AG08396 (cell line): Measurements from ENCODE around the gene SNAPC4.
"Not testable (repeated sequence)": the region's sequence is repeated elsewhere in the genome, so short reads cannot be mapped to it uniquely, and the experiment has no call there.

ENCODE experiments used
- DNase-seq: peaks from one replicate; pipeline ENCODE4 v3.0.0; 2012; ENCODE audit warnings: low spot score, mixed read lengths

SNAPC4 gene

GRCh38 chr9:136432591-136432990, 32.6 kb upstream of the SNAPC4 start:
- no peak for DNase-seq

DNA sequence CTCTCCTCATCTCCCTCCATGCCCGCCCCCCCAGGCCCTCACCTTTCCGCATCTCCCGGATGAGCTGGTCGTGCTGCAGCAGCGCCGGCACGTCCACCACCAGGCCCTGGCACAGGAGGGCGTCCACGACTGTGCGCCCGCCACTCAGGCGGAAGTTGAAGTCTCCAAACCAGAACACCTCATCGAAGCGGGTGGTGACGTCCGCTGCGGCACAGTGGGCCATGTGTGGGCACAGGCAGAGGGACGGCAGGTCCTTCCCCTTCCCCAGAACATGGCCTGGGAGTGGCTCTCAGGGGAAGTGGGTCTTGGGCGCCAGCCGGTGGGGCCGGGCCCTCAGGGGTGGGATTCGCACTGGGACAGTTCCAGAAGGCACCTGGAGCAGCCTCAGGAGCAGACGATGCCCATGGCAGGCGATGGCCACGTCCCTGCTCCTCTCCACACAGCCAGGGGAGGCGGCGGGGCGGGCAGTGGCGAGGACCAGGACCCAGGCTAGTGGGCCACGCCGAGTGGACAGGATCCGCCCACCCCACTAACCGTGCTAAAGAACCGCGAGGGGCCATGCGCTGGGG, 31.9 kb upstream of the SNAPC4 start:
- DNase-seq = no peak

- no peak for DNase-seq
These were observed 30.7 kb upstream of the SNAPC4 start for GRCh38 chr9:136430588-136431234.

GRCh38 chr9:136429683-136430491, 29.9 kb upstream of the SNAPC4 start:
- no peak for DNase-seq

- no peak for DNase-seq
These were observed 29.2 kb upstream of the SNAPC4 start for GRCh38 chr9:136429075-136429628.

- DNase-seq = no peak
These were observed 26.8 kb upstream of the SNAPC4 start for GRCh38 chr9:136426787-136427186.

DNA sequence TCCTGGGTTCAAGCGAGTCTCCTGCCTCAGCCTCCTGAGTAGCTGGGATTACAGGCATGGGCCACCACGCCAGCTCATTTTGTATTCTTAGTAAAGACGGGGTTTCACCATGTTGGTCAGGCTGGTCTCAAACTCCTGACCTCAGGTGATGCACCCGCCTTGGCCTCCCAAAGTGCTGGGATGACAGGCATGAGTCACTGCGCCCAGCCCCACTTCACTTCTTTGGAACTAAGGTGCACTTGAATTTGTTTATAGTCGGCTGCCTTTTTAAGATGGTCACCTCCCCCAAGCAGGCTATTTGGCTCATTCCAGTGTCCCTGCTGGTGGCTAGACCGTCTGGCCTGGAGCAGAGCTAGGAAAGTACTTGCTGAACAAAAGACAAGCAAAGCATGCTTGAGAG, 25.4 kb upstream of the SNAPC4 start:
- not testable (repeated sequence) for DNase-seq

DNA sequence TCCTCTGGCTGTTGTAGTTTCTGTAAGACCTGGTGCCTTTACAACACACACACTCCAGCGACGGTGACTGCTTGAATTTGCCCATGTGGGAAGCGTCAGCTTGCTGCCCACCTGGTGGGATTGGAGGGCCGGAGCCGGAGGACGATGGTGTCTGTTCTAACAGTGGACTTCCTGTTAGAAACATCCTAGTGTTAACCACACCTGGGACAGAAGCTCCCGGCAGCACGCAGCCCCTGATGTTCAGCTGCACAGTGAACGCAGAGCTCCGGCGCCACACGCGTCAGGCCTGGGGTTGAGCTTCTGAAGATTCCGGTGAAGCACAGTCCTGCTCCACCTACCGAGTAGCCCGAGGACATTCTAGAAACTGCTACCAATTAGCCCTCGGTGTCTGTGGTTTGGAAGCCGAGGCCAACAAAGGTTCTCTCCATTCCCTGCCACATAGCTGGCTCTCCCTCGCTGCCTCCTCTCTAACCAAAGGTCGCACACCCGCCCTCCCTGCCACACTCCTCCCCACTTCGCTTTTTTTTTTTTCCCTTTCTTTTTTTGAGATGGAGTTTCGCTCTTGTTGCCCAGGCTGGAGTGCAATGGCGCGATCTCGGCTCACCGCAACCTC, 24.9 kb upstream of the SNAPC4 start:
- no peak for DNase-seq

DNA sequence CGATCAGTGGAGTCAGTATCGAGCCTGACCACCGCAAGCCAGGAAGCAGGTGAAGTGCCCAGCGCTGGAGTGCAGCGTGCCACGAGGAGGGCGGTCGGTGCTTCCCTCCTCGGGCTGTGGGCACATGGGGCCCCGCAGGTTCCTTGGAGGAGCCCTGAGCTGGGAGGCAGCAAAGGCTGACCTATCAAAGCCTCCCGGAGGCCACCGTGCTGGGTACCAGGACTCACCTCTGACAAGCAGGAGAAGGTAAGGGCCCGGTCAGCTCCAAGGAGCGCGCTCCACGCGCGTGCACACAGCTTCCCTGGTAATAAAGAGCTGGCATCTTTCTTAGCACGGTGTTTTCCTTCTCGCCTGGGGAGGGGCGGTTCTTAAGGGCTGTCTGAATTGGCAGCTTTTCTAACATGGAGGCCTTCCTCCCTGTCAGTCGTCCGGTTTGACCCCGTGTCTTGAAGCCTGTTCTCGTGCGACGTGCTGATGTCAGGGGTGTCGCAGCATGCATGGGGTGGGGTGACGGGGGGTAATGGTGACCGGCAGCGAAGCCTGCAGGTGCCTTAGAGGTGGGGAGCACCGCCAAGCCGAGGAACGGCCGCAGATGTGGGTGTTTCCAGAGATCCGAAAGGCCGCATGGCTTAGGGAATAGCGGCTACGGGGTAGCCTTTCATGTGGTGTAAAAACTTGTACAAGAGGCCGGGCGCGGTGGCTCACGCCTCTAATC, 23.6 kb upstream of the SNAPC4 start:
- no peak for DNase-seq

- no peak for DNase-seq
These were observed 22.9 kb upstream of the SNAPC4 start for GRCh38 chr9:136422876-136423275.

DNA sequence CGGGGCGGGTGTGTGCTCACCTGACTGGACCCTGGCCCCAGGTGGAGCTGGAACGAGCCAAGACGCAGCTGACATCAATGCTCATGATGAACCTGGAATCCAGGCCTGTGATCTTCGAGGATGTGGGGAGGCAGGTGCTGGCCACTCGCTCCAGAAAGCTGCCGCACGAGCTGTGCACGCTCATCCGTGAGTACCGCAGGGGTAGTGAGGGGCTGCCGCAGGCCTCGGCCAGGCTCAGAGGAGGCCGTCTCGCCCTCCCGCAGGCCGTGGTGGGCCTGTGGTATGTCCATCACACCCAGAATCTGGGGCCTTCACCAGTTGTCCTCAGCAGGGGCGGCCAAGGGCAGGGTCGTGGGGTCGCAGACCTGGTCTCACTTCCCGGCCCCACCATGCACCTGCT, 21.8 kb upstream of the SNAPC4 start:
- DNase-seq = no peak

DNA sequence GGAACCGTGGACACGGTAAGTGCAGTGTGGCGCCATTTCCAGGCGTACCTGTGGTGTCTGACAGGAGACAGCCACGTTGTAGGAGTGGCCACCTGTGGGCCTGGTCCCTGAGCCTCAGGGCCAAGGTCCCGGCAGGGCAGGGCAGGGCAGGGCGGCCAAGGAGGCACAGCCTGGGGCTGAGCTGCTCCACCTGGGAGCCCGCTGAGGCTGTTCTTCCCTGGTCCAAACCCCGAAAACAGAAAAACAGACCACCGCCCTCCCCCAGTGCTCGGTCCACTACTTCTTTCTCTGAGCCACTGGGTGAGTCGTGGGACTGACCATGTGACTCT, 19.1 kb upstream of the SNAPC4 start:
- DNase-seq = no peak

- DNase-seq = no peak
These were observed 18.5 kb upstream of the SNAPC4 start for GRCh38 chr9:136418182-136419091.

DNA sequence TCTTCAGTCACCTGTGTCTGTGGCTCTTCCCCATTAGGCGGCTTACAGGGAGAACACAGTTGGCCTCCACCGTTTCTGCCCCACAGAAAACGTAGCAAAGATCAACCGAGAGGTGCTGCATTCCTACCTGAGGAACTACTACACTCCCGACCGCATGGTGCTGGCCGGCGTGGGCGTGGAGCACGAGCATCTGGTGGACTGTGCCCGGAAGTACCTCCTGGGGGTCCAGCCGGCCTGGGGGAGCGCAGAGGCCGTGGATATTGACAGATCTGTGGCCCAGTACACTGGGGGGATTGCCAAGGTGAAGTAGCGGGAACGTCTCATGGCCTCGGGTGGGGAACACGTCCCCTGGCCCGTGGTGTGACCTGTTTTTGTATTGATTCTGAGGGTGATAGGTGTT, 16.9 kb upstream of the SNAPC4 start:
- no peak for DNase-seq

DNA sequence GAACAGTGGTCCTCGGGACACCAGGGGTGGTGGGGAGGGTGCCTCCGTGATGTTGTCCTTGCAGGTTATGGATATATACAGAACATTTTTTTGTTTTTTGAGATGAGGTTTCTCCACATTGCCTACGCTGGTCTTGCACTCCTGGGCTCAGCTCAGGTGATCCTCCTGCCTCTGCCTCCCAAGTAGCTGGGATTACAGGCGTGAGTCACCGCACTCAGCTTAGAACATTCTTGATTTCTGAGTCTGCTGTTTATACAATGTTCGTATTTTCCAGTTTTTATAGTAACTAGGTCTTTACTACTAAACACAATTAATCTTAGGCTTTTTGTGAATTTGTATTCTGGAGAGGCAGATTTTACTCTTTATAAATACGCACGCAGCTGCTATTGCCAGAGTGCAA, 16.5 kb upstream of the SNAPC4 start:
- no peak for DNase-seq

- DNase-seq = no peak
These were observed 13.0 kb upstream of the SNAPC4 start for GRCh38 chr9:136412962-136413361.

DNA sequence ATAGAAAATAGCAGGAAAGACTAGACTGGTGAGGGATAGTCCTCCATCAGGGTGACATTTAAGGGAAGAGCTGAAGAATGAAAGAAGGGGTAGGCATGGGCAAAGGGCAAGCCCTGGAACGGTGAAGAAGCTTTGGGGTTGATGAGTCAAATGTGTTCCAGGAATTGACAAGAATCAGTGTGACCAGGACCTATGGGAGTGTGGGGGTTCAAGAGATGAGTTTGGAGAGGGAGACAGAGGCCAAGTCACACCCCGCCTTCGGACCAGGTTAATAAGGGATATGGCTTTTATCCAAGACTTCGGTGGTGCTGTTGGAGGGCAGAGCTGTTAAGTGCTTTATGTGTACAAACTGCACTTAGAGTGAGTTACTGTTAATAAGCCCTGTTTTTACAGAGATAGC, 11.4 kb upstream of the SNAPC4 start:
- DNase-seq = no peak

GRCh38 chr9:136410500-136411287, 10.7 kb upstream of the SNAPC4 start, which contains the start of the genes ENTR1 and PMPCA:
ENTR1 (minus strand) TSS chr9:136410614; CDS start chr9:136410397, 217 bp downstream.
PMPCA (plus strand) TSS chr9:136410658; CDS start chr9:136410669, 11 bp downstream.
- peak; percentile 99 for DNase-seq

GRCh38 chr9:136409557-136410455, 9.8 kb upstream of the SNAPC4 start:
- peak; percentile 81 for DNase-seq
